ENCODE results near the gene VRK1. TPM values are rescaled to one million over a fixed set of nuclear protein-coding genes. Genes with fewer than 3 reads are reported as not detected.
"Not testable (repeated sequence)": the region's sequence is repeated elsewhere in the genome, so short reads cannot be mapped to it uniquely, and the experiment has no call there.

The VRK1 gene
- total RNA-seq, 1 donor from 2014 or later = 30.2 TPM

DNA sequence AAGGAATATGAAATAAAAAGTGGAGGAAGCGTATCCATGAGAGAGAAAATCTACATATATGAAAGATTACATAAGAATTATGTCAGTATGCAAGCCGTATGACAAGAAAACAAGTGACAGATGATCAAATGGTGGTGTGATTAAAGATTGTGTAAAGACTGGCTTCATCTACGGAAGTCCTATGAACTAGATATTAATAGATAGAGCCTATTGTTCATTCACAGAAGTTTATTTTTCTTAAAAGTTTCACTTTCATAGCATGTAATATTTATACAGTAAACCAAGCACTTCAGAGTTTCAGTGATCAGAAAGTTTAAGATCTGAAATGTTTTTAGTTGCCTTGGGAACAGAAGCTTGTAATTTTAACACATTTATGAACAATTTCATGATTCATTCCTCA, 84.5 kb downstream of the VRK1 start:
- Mint-ChIP-seq H3K4me3 (no peak overlapping the region), H3K27me3 (no peaks in the 10 kb centered on the region), H3K4me1 (no peaks in the 10 kb centered on the region), H3K27ac (no peak overlapping the region), H3K9me3 (peaks cover 5% of the 10 kb centered on the region), H3K36me3 (ENCODE audit: low read depth) (peaks cover 30% of the 10 kb centered on the region)
- TF ChIP-seq, protein P1, sequence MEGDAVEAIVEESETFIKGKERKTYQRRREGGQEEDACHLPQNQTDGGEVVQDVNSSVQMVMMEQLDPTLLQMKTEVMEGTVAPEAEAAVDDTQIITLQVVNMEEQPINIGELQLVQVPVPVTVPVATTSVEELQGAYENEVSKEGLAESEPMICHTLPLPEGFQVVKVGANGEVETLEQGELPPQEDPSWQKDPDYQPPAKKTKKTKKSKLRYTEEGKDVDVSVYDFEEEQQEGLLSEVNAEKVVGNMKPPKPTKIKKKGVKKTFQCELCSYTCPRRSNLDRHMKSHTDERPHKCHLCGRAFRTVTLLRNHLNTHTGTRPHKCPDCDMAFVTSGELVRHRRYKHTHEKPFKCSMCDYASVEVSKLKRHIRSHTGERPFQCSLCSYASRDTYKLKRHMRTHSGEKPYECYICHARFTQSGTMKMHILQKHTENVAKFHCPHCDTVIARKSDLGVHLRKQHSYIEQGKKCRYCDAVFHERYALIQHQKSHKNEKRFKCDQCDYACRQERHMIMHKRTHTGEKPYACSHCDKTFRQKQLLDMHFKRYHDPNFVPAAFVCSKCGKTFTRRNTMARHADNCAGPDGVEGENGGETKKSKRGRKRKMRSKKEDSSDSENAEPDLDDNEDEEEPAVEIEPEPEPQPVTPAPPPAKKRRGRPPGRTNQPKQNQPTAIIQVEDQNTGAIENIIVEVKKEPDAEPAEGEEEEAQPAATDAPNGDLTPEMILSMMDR (IDR thresholded peaks at IDR 0.05) = no peak
- ATAC-seq (ENCODE audit: low read depth) (no peak), DNase-seq (no peak)
- ChIA-PET POLR2A (no interaction called here), CTCF (no interaction called here)
- intact Hi-C loops (cut with micrococcal nuclease) = no loop called here

DNA sequence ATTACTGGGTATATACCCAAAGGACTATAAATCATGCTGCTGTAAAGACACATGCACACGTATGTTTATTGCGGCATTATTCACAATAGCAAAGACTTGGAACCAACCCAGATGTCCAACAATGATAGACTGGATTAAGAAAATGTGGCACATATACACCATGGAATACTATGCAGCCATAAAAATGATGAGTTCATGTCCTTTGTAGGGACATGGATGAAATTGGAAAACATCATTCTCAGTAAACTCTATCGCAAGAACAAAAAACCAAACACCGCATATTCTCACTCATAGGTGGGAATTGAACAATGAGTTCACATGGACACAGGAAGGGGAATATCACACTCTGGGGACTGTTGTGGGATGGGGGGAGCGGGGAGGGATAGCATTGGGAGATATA, 86.8 kb downstream of the VRK1 start:
- CTCF ChIA-PET; DNase-seq; H3K4me3 Mint-ChIP-seq; H3K4me1 Mint-ChIP-seq; H3K27ac Mint-ChIP-seq; POLR2A ChIA-PET; H3K27me3 Mint-ChIP-seq; intact Hi-C loops (cut with micrococcal nuclease); H3K9me3 Mint-ChIP-seq; ATAC-seq (ENCODE audit: low read depth): not testable (repeated sequence)
- H3K36me3 Mint-ChIP-seq (ENCODE audit: low read depth) = peaks cover 23% of the 10 kb centered on the region

DNA sequence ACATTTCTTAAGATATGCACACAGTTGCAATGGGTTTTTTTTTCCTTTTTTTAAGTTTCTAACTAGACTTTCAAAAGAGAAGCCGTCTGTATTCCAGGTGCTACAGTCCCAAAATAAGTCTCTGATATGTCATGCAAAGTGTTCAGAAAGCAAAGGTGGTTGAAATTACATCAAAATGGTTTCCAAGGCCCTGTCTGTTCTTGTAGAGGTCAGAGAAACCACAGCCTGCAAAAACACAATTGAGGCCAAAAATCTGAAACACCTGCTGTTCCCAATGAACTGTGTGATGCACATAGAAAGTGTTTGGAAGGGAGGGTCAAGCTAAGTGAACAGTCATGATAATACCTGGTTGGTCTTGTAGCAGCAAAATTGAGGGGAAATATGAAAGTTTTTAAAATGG, 91.0 kb downstream of the VRK1 start:
- Mint-ChIP-seq H3K27me3 (no peaks in the 10 kb centered on the region), H3K27ac (no peak overlapping the region), H3K9me3 (no peaks in the 10 kb centered on the region), H3K36me3 (ENCODE audit: low read depth) (peaks cover 4% of the 10 kb centered on the region), H3K4me3 (no peak overlapping the region), H3K4me1 (no peaks in the 10 kb centered on the region)
- TF ChIP-seq, protein P1 (IDR thresholded peaks at IDR 0.05) = no peak
- POLR2A ChIA-PET = no interaction called here
- DNase-seq = no peak
- CTCF ChIA-PET = no interaction called here
- intact Hi-C loops (cut with micrococcal nuclease) = no loop called here
- no peak for ATAC-seq (ENCODE audit: low read depth)

- POLR2A ChIA-PET = no interaction called here
- H3K27me3 Mint-ChIP-seq = no peaks in the 10 kb centered on the region
- TF ChIP-seq, protein P1 (IDR thresholded peaks at IDR 0.05) = no peak
- H3K4me1 Mint-ChIP-seq = no peaks in the 10 kb centered on the region
- no peak overlapping the region for H3K4me3 Mint-ChIP-seq
- H3K9me3 Mint-ChIP-seq = no peaks in the 10 kb centered on the region
- H3K36me3 Mint-ChIP-seq (ENCODE audit: low read depth) = peaks cover 4% of the 10 kb centered on the region
- DNase-seq = no peak
- H3K27ac Mint-ChIP-seq = no peak overlapping the region
- CTCF ChIA-PET = interaction anchor here (0.6 kb wide), 1 partner anchor 40 kb away, joined by 3 read pairs; no protein-coding TSS in a partner anchor
- ATAC-seq (ENCODE audit: low read depth) = no peak
- intact Hi-C loops (cut with micrococcal nuclease) = no loop called here
These were observed 91.4 kb downstream of the VRK1 start for GRCh38 chr14:96888593-96888992.

GRCh38 chr14:96889091-96889490, 91.9 kb downstream of the VRK1 start:
- Mint-ChIP-seq H3K4me1 (no peaks in the 10 kb centered on the region), H3K27ac (no peak overlapping the region), H3K27me3 (no peaks in the 10 kb centered on the region), H3K4me3 (no peak overlapping the region), H3K9me3 (no peaks in the 10 kb centered on the region), H3K36me3 (ENCODE audit: low read depth) (peaks cover 2% of the 10 kb centered on the region)
- ATAC-seq (ENCODE audit: low read depth) (no peak), DNase-seq (no peak)
- TF ChIP-seq, protein P1 (IDR thresholded peaks at IDR 0.05) = no peak
- intact Hi-C loops (cut with micrococcal nuclease) = no loop called here
- ChIA-PET POLR2A (no interaction called here), CTCF (interaction anchor here (0.6 kb wide), 1 partner anchor 40 kb away, joined by 3 read pairs; no protein-coding TSS in a partner anchor)

DNA sequence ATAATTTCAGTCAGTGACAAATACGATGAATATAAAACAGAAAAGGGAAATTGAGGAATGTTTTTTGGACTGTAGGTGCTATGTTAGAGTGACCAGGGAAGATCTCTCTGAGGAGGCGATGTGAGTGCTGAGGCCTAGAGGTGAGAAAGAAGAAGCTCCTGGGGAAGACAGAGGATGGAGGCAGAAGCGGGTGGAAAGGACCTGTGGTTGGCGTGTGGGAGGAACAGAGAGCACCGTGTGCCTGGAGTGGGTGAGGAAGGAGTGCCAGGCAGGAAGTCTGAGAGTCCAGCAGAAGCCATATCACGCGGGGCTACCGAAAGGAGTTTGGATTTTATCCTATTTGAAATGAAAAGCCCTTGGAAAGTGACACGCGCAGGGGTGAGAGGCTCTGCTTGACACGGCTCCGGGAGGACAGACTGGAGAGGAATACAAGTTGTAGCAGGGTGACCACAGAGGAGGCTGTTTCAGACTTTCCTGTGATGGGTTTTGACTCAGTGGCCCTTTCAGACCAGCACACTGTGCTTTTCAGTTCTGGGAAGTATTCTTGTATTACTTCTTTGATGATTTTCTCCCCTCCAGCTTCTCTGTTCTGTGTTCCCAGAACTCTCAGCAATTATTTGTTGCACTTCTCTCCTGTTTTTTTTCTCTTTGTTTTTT, 96.9 kb downstream of the VRK1 start:
- Mint-ChIP-seq H3K4me1 (peaks cover 10% of the 10 kb centered on the region), H3K9me3 (no peaks in the 10 kb centered on the region), H3K27ac (no peak overlapping the region), H3K4me3 (no peak overlapping the region), H3K27me3 (no peaks in the 10 kb centered on the region), H3K36me3 (ENCODE audit: low read depth) (no peaks in the 10 kb centered on the region)
- CTCF ChIA-PET = no interaction called here
- no peak for DNase-seq
- POLR2A ChIA-PET = no interaction called here
- no peak for ATAC-seq (ENCODE audit: low read depth)
- TF ChIP-seq, protein P1 (IDR thresholded peaks at IDR 0.05) = no peak
- intact Hi-C loops (cut with micrococcal nuclease) = no loop called here
